Measurements from ENCODE around the gene MKNK2. TPM values are rescaled to one million over a fixed set of nuclear protein-coding genes. Genes with fewer than 3 reads are reported as not detected.

The MKNK2 gene
- total RNA-seq, 1 donor from 2014 or later = 97.1 TPM

- no peak for TF ChIP-seq CTCF (IDR thresholded peaks at IDR 0.05; ENCODE audit: unreplicated experiment)
- no peak for DNase-seq (ENCODE audit: low spot score in 2 of 2, unreplicated experiment in 2 of 2)
- H3K27me3 Mint-ChIP-seq (ENCODE audit: low read depth) = no peaks in the 10 kb centered on the region
- no peaks in the 10 kb centered on the region for H3K9me3 Mint-ChIP-seq
- peak overlapping the region; percentile 80 for H3K4me3 Mint-ChIP-seq
- no peak overlapping the region for H3K27ac Mint-ChIP-seq
- H3K36me3 Mint-ChIP-seq = no peaks in the 10 kb centered on the region
- H3K4me1 Mint-ChIP-seq = peaks cover 14% of the 10 kb centered on the region
Measured at GRCh38 chr19:2048104-2048958, 2.7 kb downstream of the MKNK2 start.

- Mint-ChIP-seq H3K27ac (no peak overlapping the region), H3K27me3 (ENCODE audit: low read depth) (no peaks in the 10 kb centered on the region), H3K4me1 (peaks cover 16% of the 10 kb centered on the region), H3K4me3 (no peak overlapping the region), H3K9me3 (no peaks in the 10 kb centered on the region), H3K36me3 (no peaks in the 10 kb centered on the region)
- DNase-seq (ENCODE audit: low spot score in 2 of 2, unreplicated experiment in 2 of 2) = no peak
- no peak for TF ChIP-seq CTCF (IDR thresholded peaks at IDR 0.05; ENCODE audit: unreplicated experiment)
Measured at GRCh38 chr19:2047449-2048103, 3.5 kb downstream of the MKNK2 start.

- no peak for TF ChIP-seq CTCF (IDR thresholded peaks at IDR 0.05; ENCODE audit: unreplicated experiment)
- H3K4me3 Mint-ChIP-seq = no peak overlapping the region
- H3K9me3 Mint-ChIP-seq = no peaks in the 10 kb centered on the region
- no peaks in the 10 kb centered on the region for H3K36me3 Mint-ChIP-seq
- H3K27ac Mint-ChIP-seq = peak overlapping the region; percentile 6
- no peaks in the 10 kb centered on the region for H3K27me3 Mint-ChIP-seq (ENCODE audit: low read depth)
- DNase-seq (ENCODE audit: low spot score in 2 of 2, unreplicated experiment in 2 of 2) = no peak
- H3K4me1 Mint-ChIP-seq = peaks cover 19% of the 10 kb centered on the region
Measured at GRCh38 chr19:2047076-2047448, 4.0 kb downstream of the MKNK2 start.

DNA sequence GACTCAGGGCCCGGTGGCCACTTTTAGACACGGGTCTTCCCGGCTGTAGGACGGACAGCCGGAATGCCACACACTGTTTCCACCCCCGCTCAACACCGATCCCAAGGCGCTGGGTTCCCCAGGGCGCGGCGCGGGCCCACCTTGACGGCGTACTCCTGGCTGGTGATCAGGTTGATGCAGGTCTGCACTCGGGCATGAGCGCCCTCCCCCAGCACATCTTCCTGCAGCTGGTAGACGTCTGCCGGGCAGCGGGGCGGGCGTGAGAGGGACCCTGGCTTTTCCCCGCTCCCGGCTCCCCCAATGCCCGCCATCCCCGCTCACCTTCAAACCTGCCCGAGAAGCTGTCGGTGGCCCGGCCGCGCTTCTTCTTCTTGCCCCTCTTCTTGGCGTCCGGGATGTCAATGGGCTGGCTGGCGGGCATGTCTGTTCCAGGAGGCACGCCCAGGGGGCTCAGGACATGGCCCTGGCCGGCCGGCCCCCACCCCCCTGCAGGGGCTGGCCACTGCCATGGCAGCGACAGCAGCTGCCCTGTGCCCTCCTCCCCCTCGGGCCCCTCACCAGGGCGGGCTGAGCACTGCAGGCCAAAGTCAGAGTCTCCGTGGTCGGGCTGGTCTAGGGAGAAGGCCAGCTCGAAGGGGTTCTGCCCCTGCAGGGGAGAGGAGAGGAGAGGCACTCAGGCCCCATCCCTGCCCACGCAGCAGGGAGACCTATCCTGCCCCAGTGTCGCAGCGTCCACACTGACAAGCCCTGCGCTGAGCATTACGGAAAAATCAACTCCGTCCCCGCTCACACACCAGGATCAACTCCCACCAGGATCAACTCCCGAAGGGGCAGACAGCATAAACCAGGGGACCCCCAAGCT is 4.8 kb downstream of the MKNK2 start:
- H3K27ac Mint-ChIP-seq = no peak overlapping the region
- no peak for DNase-seq (ENCODE audit: low spot score in 2 of 2, unreplicated experiment in 2 of 2)
- H3K9me3 Mint-ChIP-seq = no peaks in the 10 kb centered on the region
- no peak overlapping the region for H3K4me3 Mint-ChIP-seq
- H3K27me3 Mint-ChIP-seq (ENCODE audit: low read depth) = no peaks in the 10 kb centered on the region
- no peak for TF ChIP-seq CTCF (IDR thresholded peaks at IDR 0.05; ENCODE audit: unreplicated experiment)
- H3K4me1 Mint-ChIP-seq = peaks cover 21% of the 10 kb centered on the region
- H3K36me3 Mint-ChIP-seq = no peaks in the 10 kb centered on the region

DNA sequence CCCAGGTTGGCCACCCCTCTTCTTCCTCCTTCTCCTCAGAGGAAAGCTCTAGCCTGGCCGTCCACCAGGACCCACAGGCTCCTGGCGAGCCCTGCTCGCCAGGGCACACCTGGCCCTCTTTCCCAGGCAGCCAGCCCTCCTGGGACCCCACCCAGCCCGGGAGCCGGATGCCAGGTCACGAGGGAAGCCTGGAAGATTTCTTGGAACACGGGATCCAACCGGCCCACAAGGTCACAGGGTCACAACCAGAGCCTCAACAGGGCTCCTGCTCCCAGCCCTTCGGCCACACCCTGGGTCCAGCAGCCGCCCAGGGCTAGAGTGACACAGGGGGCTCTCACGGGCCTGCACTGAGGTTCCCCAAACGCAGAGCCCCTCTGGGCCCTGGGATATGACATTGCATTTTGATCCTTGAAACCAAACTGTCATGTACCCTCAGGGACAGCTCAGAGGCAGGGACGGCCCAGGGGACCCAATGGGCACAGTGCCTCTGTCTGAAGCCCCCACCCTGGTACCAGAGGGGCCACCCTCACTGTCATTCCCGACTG is 5.5 kb downstream of the MKNK2 start:
- Mint-ChIP-seq H3K9me3 (no peaks in the 10 kb centered on the region), H3K27ac (no peak overlapping the region), H3K27me3 (ENCODE audit: low read depth) (no peaks in the 10 kb centered on the region), H3K4me1 (peaks cover 21% of the 10 kb centered on the region), H3K36me3 (no peaks in the 10 kb centered on the region), H3K4me3 (no peak overlapping the region)
- no peak for DNase-seq (ENCODE audit: low spot score in 2 of 2, unreplicated experiment in 2 of 2)
- no peak for TF ChIP-seq CTCF (IDR thresholded peaks at IDR 0.05; ENCODE audit: unreplicated experiment)

All from mesothelial cell of epicardium (in vitro differentiated cells).